ENCODE measurements around the gene FOXG1.

Gene FOXG1

GRCh38 chr14:28777471-28778137, 11.0 kb downstream of the FOXG1 start:
- DNase-seq: no peak

- no peak for DNase-seq
Measured at GRCh38 chr14:28778138-28779117, 11.8 kb downstream of the FOXG1 start.

DNA sequence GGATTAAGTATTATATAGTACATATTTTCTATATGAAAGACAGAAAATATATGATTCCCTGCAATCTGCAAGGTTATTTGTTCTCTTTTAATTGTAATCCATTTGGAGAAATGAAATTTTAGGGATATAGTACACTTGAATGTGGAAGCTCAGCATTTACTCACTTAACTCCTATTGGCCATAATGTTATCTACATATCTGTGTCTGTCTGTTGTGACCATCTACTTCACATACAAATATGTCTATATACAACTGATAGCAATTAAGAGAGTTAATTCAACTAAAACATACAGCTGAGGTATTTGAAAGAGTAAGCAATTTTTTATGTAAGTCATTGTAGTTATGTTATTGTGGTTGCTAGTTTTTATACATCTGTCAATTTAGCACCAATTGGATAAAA, 12.9 kb downstream of the FOXG1 start:
- no peak for DNase-seq

DNA sequence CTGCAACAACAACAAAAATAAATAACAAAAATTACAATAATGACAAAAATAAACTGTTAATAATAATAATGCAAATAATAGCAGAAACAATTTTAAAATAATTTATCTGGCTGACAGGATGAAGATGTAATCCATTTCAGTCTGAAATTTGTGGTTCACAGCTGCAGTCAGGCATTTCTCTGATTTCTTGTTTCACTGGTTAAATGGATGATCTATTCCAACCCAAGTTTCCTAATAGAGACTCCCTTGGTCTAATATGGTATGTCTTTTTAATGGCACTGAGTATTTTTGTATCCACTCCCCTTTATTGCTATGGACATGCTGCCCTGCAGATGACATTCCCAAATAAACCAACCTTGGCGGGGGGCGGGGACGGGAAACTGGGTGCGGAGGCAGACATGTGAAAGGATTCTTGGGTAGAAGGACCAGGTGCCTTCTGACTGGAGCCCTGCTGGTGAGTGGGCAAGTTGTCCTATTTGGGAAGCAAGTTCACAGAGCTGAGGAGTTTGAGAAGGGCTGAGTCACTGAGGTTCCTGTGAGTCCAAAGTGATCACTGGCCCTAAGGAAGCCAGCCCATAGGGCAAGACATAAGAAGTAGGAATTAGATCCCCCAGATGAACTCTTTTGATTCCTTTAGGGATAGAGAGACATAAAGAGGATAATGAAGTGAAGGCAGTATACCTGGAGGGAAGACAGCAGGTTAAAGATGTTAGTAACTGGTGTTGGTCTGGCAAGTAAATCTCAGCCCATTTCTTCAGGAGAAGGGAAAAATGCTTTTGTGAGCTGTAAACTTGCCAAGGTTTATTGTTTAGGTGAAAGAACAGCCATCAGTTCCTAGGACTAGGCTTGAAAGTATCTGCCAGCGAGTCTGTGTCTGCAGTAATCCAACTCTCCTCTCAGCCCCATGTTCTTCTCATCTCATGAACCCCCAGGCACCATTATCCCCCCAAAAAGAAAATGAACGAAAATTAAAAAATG, 14.5 kb downstream of the FOXG1 start:
- no peak for DNase-seq

- no peak for DNase-seq
Measured at GRCh38 chr14:28782301-28782700, 15.7 kb downstream of the FOXG1 start.

DNA sequence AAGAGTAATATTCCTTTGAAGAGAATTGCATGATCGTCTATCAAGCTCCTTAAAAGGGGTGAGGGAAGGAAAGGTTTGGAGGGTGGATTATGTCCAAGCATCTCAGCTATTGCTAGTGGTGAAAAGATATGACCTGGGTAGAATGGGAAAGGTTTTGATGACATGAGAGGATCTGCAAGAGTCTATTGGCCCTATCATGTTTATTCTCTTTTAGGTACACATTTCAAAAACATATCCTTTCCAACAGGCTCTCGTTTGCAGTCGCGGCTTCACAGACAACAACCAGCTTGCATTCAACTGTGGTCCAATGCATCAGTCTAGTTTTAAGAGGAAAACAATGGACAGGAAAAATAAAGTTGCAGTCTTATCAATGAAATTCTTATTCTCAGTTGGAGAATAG, 17.1 kb downstream of the FOXG1 start:
- DNase-seq: no peak

GRCh38 chr14:28784096-28785048, 17.8 kb downstream of the FOXG1 start:
- no peak for DNase-seq

- no peak for DNase-seq
Measured at GRCh38 chr14:28785096-28785952, 18.7 kb downstream of the FOXG1 start.

- no peak for DNase-seq
Measured at GRCh38 chr14:28807518-28807917, 40.9 kb downstream of the FOXG1 start.

DNA sequence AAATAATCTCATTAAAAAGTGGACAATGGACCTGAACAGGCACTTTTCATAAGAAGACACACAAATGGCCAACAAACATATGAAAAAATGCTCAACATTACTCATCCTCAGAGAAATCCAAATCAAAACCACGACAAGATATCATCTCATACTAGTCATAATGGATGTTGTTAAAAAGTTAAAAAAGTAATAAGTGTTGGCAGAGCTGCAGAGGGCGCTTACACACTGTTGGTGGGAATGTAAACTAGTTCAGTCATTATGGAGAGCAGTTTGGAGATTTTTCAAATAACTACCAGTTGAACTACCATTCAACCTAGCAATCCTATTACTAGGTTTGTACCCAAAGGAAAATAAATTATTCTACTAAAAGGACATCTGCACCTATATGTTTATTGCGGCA, 47.2 kb downstream of the FOXG1 start:
- DNase-seq: no peak

All from NCI-H774 (cell line).